UCSD-AML1 (cell line): ENCODE data around the gene TMEM231.

Experiments
- DNase-seq: peaks from one replicate; lab custom pipeline; 2025; ENCODE audit not compliant: unreplicated experiment; lab: John Stamatoyannopoulos, UW

TMEM231 gene

GRCh38 chr16:75494184-75494583, 61.9 kb downstream of the TMEM231 start:
- no peak for DNase-seq

- DNase-seq, result no peak
Observed at GRCh38 chr16:75491876-75492275, 64.2 kb downstream of the TMEM231 start.

- DNase-seq, result no peak
Observed at GRCh38 chr16:75488322-75488721, 67.7 kb downstream of the TMEM231 start.
